ENCODE measurements around the gene KREMEN1.

KREMEN1 gene, protein sequence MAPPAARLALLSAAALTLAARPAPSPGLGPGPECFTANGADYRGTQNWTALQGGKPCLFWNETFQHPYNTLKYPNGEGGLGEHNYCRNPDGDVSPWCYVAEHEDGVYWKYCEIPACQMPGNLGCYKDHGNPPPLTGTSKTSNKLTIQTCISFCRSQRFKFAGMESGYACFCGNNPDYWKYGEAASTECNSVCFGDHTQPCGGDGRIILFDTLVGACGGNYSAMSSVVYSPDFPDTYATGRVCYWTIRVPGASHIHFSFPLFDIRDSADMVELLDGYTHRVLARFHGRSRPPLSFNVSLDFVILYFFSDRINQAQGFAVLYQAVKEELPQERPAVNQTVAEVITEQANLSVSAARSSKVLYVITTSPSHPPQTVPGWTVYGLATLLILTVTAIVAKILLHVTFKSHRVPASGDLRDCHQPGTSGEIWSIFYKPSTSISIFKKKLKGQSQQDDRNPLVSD

DNA sequence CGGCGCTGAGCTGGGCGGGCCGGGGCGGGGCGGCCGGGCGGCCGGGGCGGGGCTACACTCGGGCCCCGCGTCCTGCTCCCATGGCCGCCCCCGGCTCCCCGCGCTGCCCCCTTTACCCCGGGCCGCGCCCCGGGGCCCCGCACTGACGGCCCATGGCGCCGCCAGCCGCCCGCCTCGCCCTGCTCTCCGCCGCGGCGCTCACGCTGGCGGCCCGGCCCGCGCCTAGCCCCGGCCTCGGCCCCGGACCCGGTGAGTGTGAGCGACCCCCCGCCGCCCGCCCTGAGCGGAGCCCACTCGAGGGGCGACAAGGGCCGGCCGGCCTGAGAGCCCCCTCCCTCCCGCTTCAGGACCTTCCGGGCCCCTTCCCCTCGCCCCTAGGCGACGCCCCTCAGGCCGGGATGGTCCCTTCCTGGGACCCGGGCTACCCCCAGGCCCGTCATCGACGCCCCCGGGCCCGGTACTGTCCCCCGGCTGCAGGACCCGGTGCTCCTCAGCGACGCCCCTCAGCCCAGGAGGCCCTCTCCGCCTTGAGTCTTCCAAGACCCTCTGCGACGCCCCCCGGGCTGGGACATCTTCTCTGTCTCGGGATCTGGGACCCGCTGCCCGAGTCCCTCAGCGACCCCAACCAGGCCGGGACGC is at the start of gene KREMEN1:
Gene KREMEN1, plus strand, starts transcription at position 57 of the 639 bp plus-strand sequence. Its CDS starts 96 bp downstream, at position 153.
- peaks cover 19 to 29% (median 24%) of the 10 kb centered on the region in 10 experiments for H3K4me1 ChIP-seq
- peak within 1 kb of the TSS in 5 of 11 experiments; percentile 20 to 68 (median 45); a peak in 5 of 22 replicates for H3K27ac ChIP-seq
- H3K9ac ChIP-seq = peak within 1 kb of the TSS; percentile 43 to 83 (median 68); a peak in 21 of 22 replicates
- peaks cover 72 to 82% (median 75%) of the 10 kb centered on the region in 11 experiments for H3K27me3 ChIP-seq
- peak within 1 kb of the TSS; percentile 60 to 76 (median 67) for H3K4me3 ChIP-seq
- peak within 1 kb of the TSS; percentile 85 to 99 (median 95) for H3K4me2 ChIP-seq
- TF ChIP-seq Cebpa-rat (IDR thresholded peaks at IDR 0.05) = no peak
- H3K36me3 ChIP-seq = no peaks in the 10 kb centered on the region
- H4K20me1 ChIP-seq = peaks cover 0 to 40% (median 23%) of the 10 kb centered on the region in 11 experiments; a peak in 15 of 22 replicates
- H3K9me3 ChIP-seq (replicated peaks in 1 of 11) = no peaks in the 10 kb centered on the region

DNA sequence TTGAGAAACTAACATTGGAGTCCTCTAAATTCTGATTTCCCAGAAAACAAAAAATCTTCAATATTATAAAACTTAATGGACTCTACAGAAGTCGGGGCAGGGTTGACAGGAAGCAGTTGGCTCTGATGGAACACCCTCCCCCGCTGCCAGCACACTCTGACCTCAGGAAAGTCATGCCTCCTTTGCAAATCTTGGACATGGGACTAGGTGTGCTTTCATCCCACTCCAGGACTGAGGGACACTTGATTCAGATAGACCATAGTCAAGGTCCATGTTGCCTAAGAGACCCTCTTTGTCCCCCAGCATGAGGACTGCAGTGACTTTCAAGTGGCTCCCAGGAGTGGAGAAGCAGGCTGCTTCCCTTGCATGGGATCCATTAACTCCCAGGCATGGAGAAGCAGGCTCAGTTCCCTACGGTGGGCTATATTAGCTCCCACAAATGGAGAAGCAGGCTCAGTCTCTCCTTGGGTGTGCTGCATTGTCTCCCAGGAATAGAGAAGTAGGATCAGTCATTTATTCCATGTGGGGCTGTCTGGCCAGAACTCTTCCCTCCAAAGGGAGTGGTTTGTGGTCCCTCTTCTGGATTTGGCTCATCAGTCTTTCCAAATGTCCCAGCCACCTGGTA is 49.6 kb upstream of the KREMEN1 start:
- Histone ChIP-seq H3K36me3 (peaks cover 0 to 11% (median 0%) of the 10 kb centered on the region in 11 experiments; a peak in 6 of 22 replicates), H3K9me3 (replicated peaks in 1 of 11) (peaks cover 0 to 17% (median 7%) of the 10 kb centered on the region in 11 experiments; a peak in 9 of 22 replicates), H4K20me1 (peaks cover 0 to 42% (median 7%) of the 10 kb centered on the region in 11 experiments; a peak in 9 of 22 replicates), H3K9ac (no peak overlapping the region), H3K4me3 (no peak overlapping the region), H3K27me3 (peaks cover 0 to 2% (median 0%) of the 10 kb centered on the region in 11 experiments; a peak in 4 of 22 replicates), H3K27ac (no peak overlapping the region), H3K4me1 (peaks cover 0 to 6% (median 0%) of the 10 kb centered on the region in 10 experiments; a peak in 2 of 20 replicates), H3K4me2 (no peak overlapping the region)
- TF ChIP-seq Cebpa-rat (IDR thresholded peaks at IDR 0.05) = no peak

DNA sequence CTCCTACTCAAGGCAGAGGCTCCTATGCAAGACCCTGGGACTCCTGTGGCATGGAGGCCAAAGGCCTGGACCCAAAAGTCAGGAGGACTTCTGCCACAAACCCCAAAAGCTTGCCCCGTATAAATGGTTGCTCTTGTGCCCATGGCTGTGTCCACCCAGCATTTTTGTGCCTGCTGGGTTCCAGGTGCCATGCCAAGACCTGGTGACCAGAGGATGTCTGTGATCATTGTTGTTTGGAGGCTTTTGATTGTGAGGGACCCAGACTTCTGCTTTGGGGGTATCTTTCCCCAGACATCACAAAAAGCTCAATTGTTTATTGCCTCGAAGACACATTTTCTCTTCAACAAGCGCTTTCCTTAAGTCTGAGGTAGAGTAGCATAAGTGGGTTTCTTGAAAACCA is 46.3 kb upstream of the KREMEN1 start:
- peaks cover 11 to 17% (median 16%) of the 10 kb centered on the region in 10 experiments for H3K4me1 ChIP-seq
- no peak overlapping the region for H3K4me2 ChIP-seq
- H4K20me1 ChIP-seq = peaks cover 0 to 75% (median 34%) of the 10 kb centered on the region in 11 experiments; a peak in 18 of 22 replicates
- H3K27ac ChIP-seq = no peak overlapping the region
- peaks cover 31 to 35% (median 32%) of the 10 kb centered on the region in 11 experiments for H3K27me3 ChIP-seq
- no peak overlapping the region for H3K4me3 ChIP-seq
- TF ChIP-seq Cebpa-rat (IDR thresholded peaks at IDR 0.05) = no peak
- H3K9me3 ChIP-seq (replicated peaks in 1 of 11) = no peaks in the 10 kb centered on the region
- H3K9ac ChIP-seq = no peak overlapping the region
- H3K36me3 ChIP-seq = peaks cover 0 to 12% (median 7%) of the 10 kb centered on the region in 11 experiments; a peak in 7 of 22 replicates

DNA sequence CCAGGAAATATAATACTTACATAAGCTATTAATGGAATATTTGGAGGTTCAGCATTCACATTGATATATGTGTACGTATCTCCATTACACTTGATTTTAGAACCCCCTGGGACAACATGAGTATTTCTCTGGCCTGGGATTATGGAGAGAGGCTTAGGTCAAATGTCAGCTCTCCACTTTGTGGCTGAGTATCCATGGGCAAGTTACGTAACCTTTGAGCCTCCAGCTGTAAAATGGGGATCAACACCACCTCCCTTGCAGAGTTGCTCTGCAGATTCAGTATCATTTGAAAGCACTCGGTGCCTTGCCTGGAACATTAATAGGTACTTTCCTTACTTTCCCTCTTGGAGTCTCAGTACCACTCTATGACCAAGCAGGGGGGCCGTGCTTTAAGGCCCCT is 44.4 kb upstream of the KREMEN1 start:
- Histone ChIP-seq H4K20me1 (peaks cover 0 to 87% (median 41%) of the 10 kb centered on the region in 11 experiments; a peak in 18 of 22 replicates), H3K36me3 (peaks cover 0 to 12% (median 7%) of the 10 kb centered on the region in 11 experiments; a peak in 7 of 22 replicates), H3K4me2 (no peak overlapping the region), H3K4me3 (no peak overlapping the region), H3K9me3 (replicated peaks in 1 of 11) (no peaks in the 10 kb centered on the region), H3K4me1 (peaks cover 19 to 23% (median 21%) of the 10 kb centered on the region in 10 experiments), H3K9ac (no peak overlapping the region), H3K27me3 (peaks cover 34 to 45% (median 40%) of the 10 kb centered on the region in 11 experiments), H3K27ac (no peak overlapping the region)
- TF ChIP-seq Cebpa-rat (IDR thresholded peaks at IDR 0.05) = no peak; a peak in 1 of 22 replicates

DNA sequence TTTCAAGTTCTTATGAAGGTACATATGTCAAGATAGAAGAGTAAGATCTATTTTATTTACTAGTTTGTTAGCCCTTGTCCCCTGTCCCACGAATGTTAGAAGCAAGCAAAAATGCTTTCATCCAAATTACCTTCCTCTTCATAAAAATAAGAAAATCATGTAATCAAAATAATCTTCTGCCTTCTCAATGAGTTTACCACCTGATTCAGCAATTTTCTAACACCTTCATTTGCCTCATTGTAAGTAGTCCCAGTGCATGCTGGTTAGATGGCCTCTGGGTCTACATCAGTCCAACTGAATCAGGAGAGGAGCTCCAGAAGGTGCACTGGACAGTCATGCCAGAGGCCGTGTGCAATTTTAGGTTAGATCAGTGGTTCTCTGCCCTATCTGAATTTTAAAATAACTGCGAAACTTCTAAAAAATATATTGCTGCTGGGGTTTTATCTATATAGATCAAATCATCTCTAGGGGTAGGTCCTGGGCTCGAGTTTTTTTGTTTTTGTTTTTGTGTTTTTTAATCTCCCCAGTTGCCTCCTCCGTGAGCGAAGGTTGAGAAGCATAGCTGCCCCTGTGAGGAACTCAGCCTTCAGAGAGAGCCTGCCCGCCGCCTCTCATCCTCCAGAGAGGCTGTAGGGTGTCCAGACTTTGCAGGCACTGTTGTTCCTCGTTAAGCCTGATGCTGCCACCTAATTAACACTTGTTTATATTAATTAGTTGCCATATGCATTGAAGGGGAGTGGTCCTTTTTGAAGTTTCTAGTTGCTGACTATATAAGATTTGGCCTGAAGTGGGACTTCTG is 43.4 kb upstream of the KREMEN1 start:
- Histone ChIP-seq H3K4me2 (no peak overlapping the region), H3K4me3 (no peak overlapping the region), H3K27me3 (peaks cover 34 to 45% (median 40%) of the 10 kb centered on the region in 11 experiments), H3K4me1 (peaks cover 19 to 23% (median 21%) of the 10 kb centered on the region in 10 experiments), H4K20me1 (peaks cover 0 to 87% (median 41%) of the 10 kb centered on the region in 11 experiments; a peak in 18 of 22 replicates), H3K27ac (no peak overlapping the region), H3K36me3 (peaks cover 0 to 12% (median 7%) of the 10 kb centered on the region in 11 experiments; a peak in 7 of 22 replicates), H3K9ac (no peak overlapping the region), H3K9me3 (replicated peaks in 1 of 11) (no peaks in the 10 kb centered on the region)
- no peak for TF ChIP-seq Cebpa-rat (IDR thresholded peaks at IDR 0.05)

DNA sequence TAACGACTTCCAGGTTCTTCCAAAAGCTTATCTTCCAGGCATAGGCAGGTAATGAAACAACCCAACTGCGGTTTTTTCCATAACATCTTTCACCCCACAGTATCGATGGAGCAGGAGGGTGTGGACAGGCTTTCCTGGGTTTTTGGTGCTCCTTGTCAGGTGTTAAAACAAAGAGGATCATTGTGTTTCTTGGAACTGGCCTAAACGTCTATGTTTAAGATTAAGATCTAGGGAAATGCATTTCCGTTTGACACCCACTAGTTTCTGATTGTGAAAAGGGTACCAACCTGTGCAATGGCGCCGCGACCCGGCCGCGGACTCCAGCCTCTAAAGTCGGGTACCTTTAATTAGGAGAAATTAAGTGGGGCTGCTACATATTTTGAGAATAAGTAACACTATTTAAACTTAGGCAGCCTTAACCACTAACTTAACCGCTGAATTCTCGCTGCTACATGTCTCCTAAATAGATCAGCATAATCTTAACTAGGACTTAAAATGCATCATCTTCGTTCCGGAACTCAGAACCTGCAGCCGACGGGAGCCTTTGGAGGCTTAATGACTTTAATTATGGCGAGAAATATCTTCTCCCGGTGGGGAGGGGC is 42.7 kb upstream of the KREMEN1 start:
- Histone ChIP-seq H3K4me1 (peaks cover 19 to 23% (median 21%) of the 10 kb centered on the region in 10 experiments), H3K9ac (no peak overlapping the region), H3K27me3 (peaks cover 34 to 45% (median 40%) of the 10 kb centered on the region in 11 experiments), H3K36me3 (peaks cover 0 to 12% (median 7%) of the 10 kb centered on the region in 11 experiments; a peak in 7 of 22 replicates), H4K20me1 (peaks cover 0 to 86% (median 41%) of the 10 kb centered on the region in 11 experiments; a peak in 18 of 22 replicates), H3K27ac (no peak overlapping the region), H3K9me3 (replicated peaks in 1 of 11) (no peaks in the 10 kb centered on the region), H3K4me2 (peak overlapping the region; percentile 45 to 79 (median 66)), H3K4me3 (peak overlapping the region in 7 of 10 experiments; percentile 6 to 43 (median 31); a peak in 8 of 20 replicates)
- no peak for TF ChIP-seq Cebpa-rat (IDR thresholded peaks at IDR 0.05)

DNA sequence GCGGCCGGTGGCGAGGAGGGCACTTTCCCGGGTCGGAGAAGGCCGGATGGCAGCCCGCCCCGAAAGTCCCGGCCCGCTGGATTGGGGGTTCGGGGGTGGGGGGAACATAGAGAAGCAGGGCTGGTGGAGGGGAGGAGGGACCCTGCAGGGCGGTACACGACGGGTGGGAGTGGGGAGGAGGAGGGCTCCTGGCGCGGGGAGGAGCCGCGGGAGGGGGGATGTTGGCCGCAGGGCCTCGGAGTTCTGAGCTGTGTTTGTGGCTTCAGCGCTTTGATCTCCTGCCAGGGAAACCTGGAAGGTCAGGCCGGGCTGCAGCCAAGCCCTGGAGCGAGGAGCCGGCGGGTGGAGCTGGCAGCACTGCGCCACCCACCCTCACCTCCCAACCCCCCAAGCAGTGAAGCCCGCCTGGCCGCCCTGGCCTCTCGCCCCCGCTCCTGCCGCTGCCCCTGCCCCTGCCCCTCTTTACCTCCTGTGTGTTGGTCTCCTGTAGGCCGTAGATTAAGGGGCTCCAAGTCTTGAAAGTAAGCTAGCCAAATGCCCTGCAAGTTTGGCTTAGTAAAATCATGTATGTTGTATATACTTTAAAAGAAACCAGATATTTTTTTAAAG is 42.1 kb upstream of the KREMEN1 start:
- Histone ChIP-seq H3K36me3 (peaks cover 0 to 12% (median 7%) of the 10 kb centered on the region in 11 experiments; a peak in 7 of 22 replicates), H3K4me1 (peaks cover 19 to 23% (median 21%) of the 10 kb centered on the region in 10 experiments), H4K20me1 (peaks cover 0 to 83% (median 41%) of the 10 kb centered on the region in 11 experiments; a peak in 18 of 22 replicates), H3K27me3 (peaks cover 34 to 45% (median 40%) of the 10 kb centered on the region in 11 experiments), H3K9ac (peak overlapping the region in 1 of 11 experiments; percentile 36; a peak in 1 of 22 replicates), H3K9me3 (replicated peaks in 1 of 11) (no peaks in the 10 kb centered on the region), H3K4me3 (peak overlapping the region in 7 of 10 experiments; percentile 6 to 43 (median 31); a peak in 9 of 20 replicates), H3K4me2 (peak overlapping the region; percentile 45 to 79 (median 66)), H3K27ac (no peak overlapping the region)
- TF ChIP-seq Cebpa-rat (IDR thresholded peaks at IDR 0.05) = no peak

All from BLaER1 treated with 17β-estradiol and CSF1 and Interleukin-3, amounts not matched to agents 10 nM and 100 nM (cell line).